ENCODE data around the gene PLK5. TPM values are rescaled to one million over a fixed set of nuclear protein-coding genes. Genes with fewer than 3 reads are reported as not detected.

The PLK5 gene
- total RNA-seq, 2 donors from 2014 or later, result not detected

GRCh38 chr19:1551068-1552040, 27.5 kb downstream of the PLK5 start:
- intact Hi-C loops (cut with DNase I), result no loop called here
- DNase-seq, result no peak

GRCh38 chr19:1553415-1553814, 29.5 kb downstream of the PLK5 start:
- Histone ChIP-seq H3K4me3 (no peak overlapping the region), H3K4me1 (no peaks in the 10 kb centered on the region), H3K9ac (ENCODE audit: low read depth in 2 of 2, low read length in 2 of 2) (no peak overlapping the region), H3K27ac (no peak overlapping the region), H3K36me3 (no peaks in the 10 kb centered on the region), H3K27me3 (no peaks in the 10 kb centered on the region), H3K9me3 (no peaks in the 10 kb centered on the region)
- TF ChIP-seq CTCF (IDR thresholded peaks at IDR 0.05), result no peak
- no peak for DNase-seq
- intact Hi-C loops (cut with DNase I), result no loop called here

More at GRCh38 chr19:1551068-1552040, 27.5 kb downstream of the PLK5 start:
- Histone ChIP-seq H3K9me3 (no peaks in the 10 kb centered on the region), H3K27ac (no peak overlapping the region), H3K4me1 (no peaks in the 10 kb centered on the region), H3K27me3 (no peaks in the 10 kb centered on the region), H3K4me3 (no peak overlapping the region), H3K36me3 (no peaks in the 10 kb centered on the region), H3K9ac (ENCODE audit: low read depth in 2 of 2, low read length in 2 of 2) (no peak overlapping the region)
- no peak for TF ChIP-seq CTCF (IDR thresholded peaks at IDR 0.05)

GRCh38 chr19:1554968-1555367, 31.1 kb downstream of the PLK5 start:
- no peaks in the 10 kb centered on the region for H3K36me3 ChIP-seq
- no peak overlapping the region for H3K27ac ChIP-seq
- H3K4me3 ChIP-seq, result no peak overlapping the region
- no peaks in the 10 kb centered on the region for H3K9me3 ChIP-seq
- DNase-seq, result no peak
- H3K4me1 ChIP-seq, result no peaks in the 10 kb centered on the region
- no peaks in the 10 kb centered on the region for H3K27me3 ChIP-seq
- intact Hi-C loops (cut with DNase I), result no loop called here
- H3K9ac ChIP-seq (ENCODE audit: low read depth in 2 of 2, low read length in 2 of 2), result no peak overlapping the region
- no peak for TF ChIP-seq CTCF (IDR thresholded peaks at IDR 0.05)

- Histone ChIP-seq H3K27ac (no peak overlapping the region), H3K9me3 (no peaks in the 10 kb centered on the region), H3K27me3 (no peaks in the 10 kb centered on the region), H3K4me1 (no peaks in the 10 kb centered on the region), H3K4me3 (no peak overlapping the region), H3K9ac (ENCODE audit: low read depth in 2 of 2, low read length in 2 of 2) (no peak overlapping the region), H3K36me3 (no peaks in the 10 kb centered on the region)
- DNase-seq, result no peak
- no peak for TF ChIP-seq CTCF (IDR thresholded peaks at IDR 0.05)
- intact Hi-C loops (cut with DNase I), result no loop called here
Observed at GRCh38 chr19:1555487-1556389, 31.9 kb downstream of the PLK5 start.

GRCh38 chr19:1556390-1557070, 32.7 kb downstream of the PLK5 start:
- DNase-seq, result no peak
- no peak for TF ChIP-seq CTCF (IDR thresholded peaks at IDR 0.05)
- Histone ChIP-seq H3K9ac (ENCODE audit: low read depth in 2 of 2, low read length in 2 of 2) (no peak overlapping the region), H3K27me3 (no peaks in the 10 kb centered on the region), H3K4me3 (no peak overlapping the region), H3K36me3 (no peaks in the 10 kb centered on the region), H3K27ac (no peak overlapping the region), H3K4me1 (no peaks in the 10 kb centered on the region), H3K9me3 (no peaks in the 10 kb centered on the region)
- intact Hi-C loops (cut with DNase I), result no loop called here
